ENCODE data around the gene GRIA1. TPM values are rescaled to one million over a fixed set of nuclear protein-coding genes. Genes with fewer than 3 reads are reported as not detected.

The GRIA1 gene
- total RNA-seq, 1 experiment from 2014 or later: not detected

GRCh38 chr5:153533546-153533945 lies 43.1 kb downstream of the GRIA1 start:
- Histone ChIP-seq H3K4me3 (ENCODE audit: low read depth in 2 of 2, low read length in 2 of 2) (no peak overlapping the region), H3K4me1 (ENCODE audit: control insufficient read depth, insufficient read depth, low read length) (no peaks in the 10 kb centered on the region), H3K9me3 (ENCODE audit: control insufficient read depth, insufficient read depth, low read depth, low read length) (no peaks in the 10 kb centered on the region), H3K27ac (ENCODE audit: low read length) (no peak overlapping the region), H3K36me3 (ENCODE audit: control insufficient read depth, insufficient read depth, low read length) (no peaks in the 10 kb centered on the region), H3K27me3 (ENCODE audit: control insufficient read depth, insufficient read depth, low read length) (no peaks in the 10 kb centered on the region)
- POLR2A ChIA-PET: no interaction called here
- TF ChIP-seq REST (IDR thresholded peaks at IDR 0.05; ENCODE audit: insufficient read depth in 1 of 2, low read depth in 2 of 2, low read length in 1 of 2): no peak
- TF ChIP-seq TCF7L2 (IDR thresholded peaks at IDR 0.05; ENCODE audit: low read depth, low read length): no peak
- TF ChIP-seq POLR2AphosphoS5 (IDR thresholded peaks at IDR 0.05; ENCODE audit: low read depth, low read length): no peak
- TF ChIP-seq SIN3A (IDR thresholded peaks at IDR 0.05; ENCODE audit: borderline replicate concordance, insufficient read depth, low read depth, low read length): no peak
- no peak for TF ChIP-seq CTCF (IDR thresholded peaks at IDR 0.05)
- no TSS peak for BruUV-seq (replicated peaks)
- CTCF ChIA-PET: no interaction called here
- DNase-seq (ENCODE audit: low read depth, low spot score) (no peak), ATAC-seq (no peak)
- intact Hi-C loops (cut with micrococcal nuclease; ENCODE audit: unreplicated experiment) (no loop called here), in situ Hi-C loops (cut with HindIII; ENCODE audit: low pct_unique_long_range_greater_than_20kb, low sequenced_read_pairs) (no loop called here)

- TF ChIP-seq POLR2AphosphoS5 (IDR thresholded peaks at IDR 0.05; ENCODE audit: low read depth, low read length) (no peak), REST (IDR thresholded peaks at IDR 0.05; ENCODE audit: insufficient read depth in 1 of 2, low read depth in 2 of 2, low read length in 1 of 2) (no peak), CTCF (IDR thresholded peaks at IDR 0.05) (no peak), TCF7L2 (IDR thresholded peaks at IDR 0.05; ENCODE audit: low read depth, low read length) (no peak), SIN3A (IDR thresholded peaks at IDR 0.05; ENCODE audit: borderline replicate concordance, insufficient read depth, low read depth, low read length) (no peak)
- no peaks in the 10 kb centered on the region for H3K9me3 ChIP-seq (ENCODE audit: control insufficient read depth, insufficient read depth, low read depth, low read length)
These were observed 43.6 kb downstream of the GRIA1 start for GRCh38 chr5:153534102-153534501.

More at GRCh38 chr5:153534102-153534501, 43.6 kb downstream of the GRIA1 start:
- Histone ChIP-seq H3K4me1 (ENCODE audit: control insufficient read depth, insufficient read depth, low read length) (no peaks in the 10 kb centered on the region), H3K27ac (ENCODE audit: low read length) (no peak overlapping the region), H3K27me3 (ENCODE audit: control insufficient read depth, insufficient read depth, low read length) (no peaks in the 10 kb centered on the region), H3K4me3 (ENCODE audit: low read depth in 2 of 2, low read length in 2 of 2) (no peak overlapping the region), H3K36me3 (ENCODE audit: control insufficient read depth, insufficient read depth, low read length) (no peaks in the 10 kb centered on the region)
- intact Hi-C loops (cut with micrococcal nuclease; ENCODE audit: unreplicated experiment): no loop called here
- ATAC-seq (no peak), DNase-seq (ENCODE audit: low read depth, low spot score) (no peak)
- BruUV-seq (replicated peaks): no TSS peak
- ChIA-PET CTCF (no interaction called here), POLR2A (no interaction called here)
- in situ Hi-C loops (cut with HindIII; ENCODE audit: low pct_unique_long_range_greater_than_20kb, low sequenced_read_pairs): no loop called here
